Retina (tissue), 1 donor: ENCODE data around the gene IL36A.

ENCODE experiments used
- DNase-seq: peaks from one replicate; pipeline ENCODE4 v3.0.0-alpha.2; 2016

The IL36A gene, protein sequence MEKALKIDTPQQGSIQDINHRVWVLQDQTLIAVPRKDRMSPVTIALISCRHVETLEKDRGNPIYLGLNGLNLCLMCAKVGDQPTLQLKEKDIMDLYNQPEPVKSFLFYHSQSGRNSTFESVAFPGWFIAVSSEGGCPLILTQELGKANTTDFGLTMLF

DNA sequence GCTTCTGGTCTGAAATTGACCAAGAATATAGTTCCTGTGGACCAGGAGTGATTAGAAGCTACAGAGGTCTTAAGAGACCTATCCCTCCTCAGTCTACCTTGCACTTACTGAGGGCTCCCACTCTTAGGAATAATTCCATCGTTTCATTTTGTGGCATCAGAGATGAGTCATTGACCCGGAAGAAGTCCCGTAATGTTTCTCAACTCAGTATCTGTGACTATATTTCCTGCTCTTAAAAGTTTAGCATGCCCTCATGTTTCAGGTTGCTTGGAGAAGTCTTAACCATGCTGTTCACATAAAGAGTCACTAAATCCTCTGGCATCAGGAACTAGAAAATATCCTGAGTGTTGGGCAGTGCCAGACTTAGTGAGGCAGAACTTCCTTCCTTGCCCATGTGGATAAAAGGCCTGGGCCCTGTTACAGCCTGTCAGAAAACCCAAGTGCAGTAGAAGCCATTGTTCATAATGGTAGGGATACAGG is at the start of gene IL36A:
Gene IL36A, plus strand, starts transcription at position 430 of the 480 bp plus-strand sequence. CDS start 413 bp downstream, outside the sequence.
- no peak for DNase-seq

DNA sequence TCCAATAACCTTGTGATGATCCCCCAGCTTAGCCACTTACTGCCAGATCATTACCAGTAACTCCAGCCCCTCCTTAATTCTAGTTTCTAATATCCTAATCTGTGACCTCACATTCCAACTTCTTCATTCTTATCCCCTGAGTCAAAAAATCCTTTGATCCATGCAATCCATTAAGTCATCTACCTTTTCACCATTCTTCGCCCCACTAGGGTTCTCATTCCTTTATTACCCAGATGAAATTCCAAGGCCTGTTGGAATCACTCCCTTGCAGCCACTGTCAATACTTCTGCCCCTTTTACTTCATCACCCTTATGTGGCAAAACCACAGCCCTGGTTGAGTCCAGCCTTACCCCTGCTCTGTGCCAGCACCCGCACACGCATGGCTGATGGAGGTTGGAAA is 47.7 kb upstream of the IL36A start:
- DNase-seq = no peak

DNA sequence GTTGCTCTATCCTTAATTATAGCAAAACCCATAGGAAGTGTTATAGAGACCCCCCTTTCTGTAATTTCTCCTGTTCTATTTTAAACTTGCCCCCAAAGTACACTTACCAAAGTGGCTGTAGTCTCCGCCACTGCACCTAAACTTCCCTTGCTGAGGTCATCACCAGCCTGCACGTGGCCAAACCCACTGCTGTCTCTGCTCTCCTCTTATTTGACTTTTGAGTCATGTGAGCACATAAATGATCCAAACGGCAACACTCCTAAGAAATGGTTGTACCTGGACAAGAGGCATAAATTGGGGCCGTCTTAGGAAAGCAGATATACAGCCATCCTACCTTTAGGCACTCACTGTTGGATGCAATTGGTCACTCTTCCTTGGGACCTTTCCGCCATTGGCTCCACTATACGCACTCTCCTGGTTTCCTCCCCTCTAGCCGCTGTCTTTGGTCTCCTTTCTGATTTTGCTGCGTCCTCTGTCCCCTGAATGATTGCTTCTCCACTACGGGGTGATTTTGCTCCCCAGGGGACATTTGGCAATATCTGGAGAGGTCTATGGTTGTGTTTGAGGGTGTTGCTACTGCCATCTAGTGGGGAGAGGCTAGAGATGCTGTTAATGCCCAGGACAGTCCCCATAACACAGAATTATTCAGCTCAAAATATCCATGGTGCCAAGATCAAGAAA is 46.7 kb upstream of the IL36A start:
- peak; percentile 54 for DNase-seq

DNA sequence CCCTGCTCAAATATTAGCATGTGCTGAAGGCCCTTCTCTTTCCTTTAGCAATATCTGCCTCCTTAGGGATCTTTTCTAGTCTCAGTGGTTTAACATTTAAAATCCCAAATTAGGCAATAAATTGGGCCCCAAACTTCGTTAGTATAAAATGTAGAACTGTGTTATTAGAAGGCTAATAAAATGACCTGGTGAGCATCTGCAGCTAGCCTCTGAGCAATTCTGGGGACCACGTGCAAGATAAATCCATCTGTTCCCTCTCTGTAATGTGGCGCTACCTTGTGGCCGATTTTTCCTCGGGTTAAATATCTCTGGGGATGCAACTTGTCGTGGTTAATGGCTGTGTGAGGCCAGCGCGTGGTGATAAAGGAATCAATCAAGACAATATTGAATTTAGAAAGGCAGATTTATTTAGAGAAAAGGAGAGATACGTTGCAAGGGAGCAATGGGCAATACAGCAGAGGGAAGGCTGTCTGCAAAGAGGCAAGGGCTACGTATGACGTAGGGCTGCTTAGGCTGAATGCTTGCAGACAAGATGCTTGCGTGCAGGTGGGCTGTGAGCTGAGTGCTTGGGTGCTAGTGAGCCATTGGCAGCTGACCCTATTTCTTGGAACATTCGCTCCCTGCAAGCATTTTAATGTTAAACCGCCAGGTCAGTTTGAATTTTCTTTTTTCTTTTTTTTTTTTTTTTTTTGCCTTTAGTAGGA is 46.0 kb upstream of the IL36A start:
- DNase-seq = peak; percentile 29

DNA sequence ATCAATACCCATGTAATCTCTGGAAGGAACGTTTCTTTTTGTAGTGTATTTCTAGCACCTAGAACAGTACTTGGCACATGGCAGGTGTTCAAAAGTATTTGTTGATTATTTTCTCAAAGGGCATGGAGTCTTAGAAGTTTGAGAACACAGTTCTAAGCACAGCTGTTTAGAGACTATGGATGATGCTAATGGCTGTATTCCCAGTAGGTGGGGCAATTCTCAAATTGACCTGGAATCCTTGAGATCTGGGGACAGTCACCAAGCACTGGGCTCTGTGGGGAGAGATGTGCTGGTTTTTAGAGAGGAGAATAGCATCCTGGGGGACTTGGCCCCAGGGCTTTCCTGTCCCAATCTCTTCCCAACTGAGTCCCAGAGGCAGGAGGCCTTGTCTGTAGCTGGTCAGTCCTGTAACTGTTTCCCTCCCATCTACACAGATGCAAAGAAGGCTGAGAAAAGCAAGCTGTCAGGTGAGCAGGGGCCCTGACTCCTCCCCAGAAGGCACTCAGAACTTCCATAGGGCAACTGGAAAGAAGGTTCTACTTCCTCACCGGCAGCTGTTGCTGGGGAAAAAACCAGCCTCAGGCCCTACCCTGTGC is 44.9 kb upstream of the IL36A start:
- DNase-seq = no peak

DNA sequence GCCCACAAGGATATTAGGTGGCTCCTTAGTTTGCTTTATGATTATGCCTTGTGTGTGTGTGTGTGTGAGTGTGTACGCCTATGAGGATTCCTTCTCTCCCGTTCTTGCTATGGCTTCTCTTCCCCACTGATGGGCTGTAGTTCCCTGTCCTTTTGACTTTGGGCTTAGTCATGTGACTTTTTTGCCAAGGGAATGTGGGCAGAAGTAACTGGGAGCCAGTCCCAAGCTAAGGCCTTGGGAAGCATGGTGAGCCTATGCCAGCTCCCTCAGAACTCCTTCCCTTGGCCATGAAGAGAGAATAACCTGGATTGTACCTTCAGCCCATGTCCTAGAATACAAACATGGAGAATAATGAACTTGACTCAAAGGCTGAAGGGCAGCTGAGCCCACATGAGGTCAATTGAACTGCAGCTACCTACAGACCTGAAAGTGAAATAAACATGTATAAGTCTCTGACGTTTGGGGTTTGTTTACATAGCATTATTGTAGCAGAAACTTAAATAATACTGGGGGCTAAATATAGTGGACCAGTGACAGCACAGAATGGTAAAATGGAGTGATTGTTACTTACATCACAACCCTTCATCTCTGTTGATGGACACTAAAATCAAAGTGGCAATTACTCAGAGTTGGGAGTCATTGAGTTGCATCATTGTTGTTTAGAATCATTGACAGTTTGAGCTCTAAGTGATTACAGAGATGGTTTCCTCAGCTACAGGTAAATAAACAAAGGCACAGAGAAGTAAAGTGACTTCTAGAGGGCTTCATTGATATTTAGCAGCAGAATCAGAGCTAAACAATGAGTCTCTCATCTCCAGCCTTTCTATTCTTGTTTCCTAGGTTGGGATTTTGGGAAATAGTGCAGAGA is 42.7 kb upstream of the IL36A start:
- DNase-seq = no peak

DNA sequence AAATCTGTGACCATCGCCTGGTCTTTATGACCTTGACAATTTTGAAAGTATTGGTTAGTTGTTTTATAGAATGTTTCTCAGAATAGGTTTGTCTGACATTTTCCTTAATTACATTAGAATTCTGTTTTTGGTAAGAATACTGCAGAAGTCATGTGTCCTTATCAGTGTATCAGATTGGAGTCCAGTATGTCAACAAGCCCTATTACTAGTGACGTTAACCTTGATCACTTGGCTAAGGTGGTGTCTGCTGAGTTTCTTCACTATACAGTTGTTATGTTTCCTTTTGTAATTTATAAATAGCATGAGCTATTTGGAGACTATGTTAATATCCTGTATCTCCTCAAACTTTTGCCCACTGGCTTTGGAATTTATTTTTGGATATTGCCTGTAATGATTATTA is 38.2 kb upstream of the IL36A start:
- no peak for DNase-seq

DNA sequence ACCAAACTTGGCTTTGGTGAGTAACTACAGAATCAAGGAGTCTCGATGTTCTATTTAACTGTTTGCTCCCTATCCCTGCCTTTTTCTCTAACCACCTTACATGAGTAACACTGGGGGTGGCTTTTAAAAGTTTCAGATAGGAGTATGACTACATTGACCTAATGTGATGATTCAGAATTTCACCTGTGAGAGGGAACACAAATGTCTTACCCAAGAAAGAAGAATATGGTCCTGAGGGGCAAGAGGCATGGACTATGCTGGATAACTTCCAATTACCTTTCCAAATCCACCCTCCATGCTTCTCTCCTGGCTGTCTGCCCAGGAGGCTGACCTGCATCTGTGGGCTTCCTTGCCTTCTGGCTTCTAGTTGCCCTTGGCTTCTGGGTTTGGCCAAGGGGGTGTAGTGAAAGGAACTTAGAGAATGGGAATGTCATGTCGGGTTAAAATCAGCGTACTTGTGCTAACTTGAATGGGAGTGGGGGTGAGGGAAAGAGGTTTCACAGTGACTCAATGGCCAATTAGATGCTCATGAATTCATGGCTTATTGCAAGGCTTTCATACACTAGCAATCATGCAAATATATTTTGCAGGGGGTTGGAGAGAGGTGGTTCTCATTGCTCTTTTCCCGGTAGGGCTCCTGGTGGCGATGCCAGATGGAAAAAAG is 32.7 kb upstream of the IL36A start:
- DNase-seq = no peak

DNA sequence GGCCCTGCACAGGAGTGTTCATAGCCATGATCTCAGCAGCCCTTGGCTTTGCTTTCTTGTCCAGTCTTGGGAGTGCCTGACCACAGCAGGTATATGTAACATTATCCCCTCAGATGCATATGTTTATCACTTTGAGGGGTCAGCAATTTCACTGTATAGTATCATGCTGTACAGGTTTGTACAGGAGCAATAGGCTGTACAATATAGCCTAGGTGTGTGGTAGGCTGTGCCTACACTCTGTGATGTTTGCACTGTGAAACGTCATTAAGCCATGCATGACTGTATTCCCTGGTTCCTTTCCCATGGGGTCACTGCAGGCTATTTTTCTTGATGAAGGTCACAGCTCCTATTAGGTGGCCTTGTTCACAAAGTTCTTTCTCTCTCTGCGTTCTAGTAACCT is 32.1 kb upstream of the IL36A start:
- DNase-seq = no peak

DNA sequence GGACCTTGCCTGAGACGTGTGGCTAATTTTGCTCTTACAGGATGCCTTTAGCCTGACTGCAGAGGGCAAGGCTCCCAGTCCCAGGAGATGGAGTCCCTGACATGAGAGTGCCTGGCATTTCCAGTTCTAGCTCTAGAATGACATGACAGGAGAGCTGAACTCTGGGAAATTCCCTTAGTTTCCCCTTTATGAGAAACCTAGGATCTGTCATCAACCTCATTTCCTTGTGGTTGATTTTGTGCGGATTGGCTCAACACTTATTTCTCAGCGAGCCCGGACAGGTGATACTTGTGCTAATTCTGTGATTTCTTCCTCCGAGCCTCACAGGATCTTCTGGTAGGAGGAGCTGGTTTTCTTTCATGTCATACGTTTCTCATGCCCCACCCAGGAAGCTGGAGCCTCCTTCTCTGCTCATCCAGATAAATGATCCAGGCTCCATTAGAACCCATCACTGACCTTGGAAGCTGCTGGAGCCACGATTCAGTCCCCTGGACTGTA is 27.7 kb upstream of the IL36A start, which contains the start of gene IL36G:
Gene IL36G, plus strand, starts transcription at position 448 of the 498 bp plus-strand sequence. CDS start 633 bp downstream, outside the sequence.
- DNase-seq = no peak

DNA sequence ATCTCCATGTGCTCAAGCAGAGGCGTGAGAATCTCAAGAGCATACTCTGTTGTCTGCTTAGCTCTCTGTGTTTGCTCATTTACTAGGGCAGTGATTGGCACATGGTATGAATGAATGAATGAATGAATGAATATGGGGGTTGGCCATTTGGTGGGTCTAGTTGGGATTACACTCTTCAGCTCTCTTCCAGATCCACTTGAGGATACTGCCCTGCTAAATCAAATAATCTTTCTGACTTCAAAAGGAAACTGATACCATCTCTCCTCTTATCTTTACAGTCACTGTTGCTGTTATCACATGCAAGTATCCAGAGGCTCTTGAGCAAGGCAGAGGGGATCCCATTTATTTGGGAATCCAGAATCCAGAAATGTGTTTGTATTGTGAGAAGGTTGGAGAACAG is 25.5 kb upstream of the IL36A start:
- no peak for DNase-seq

DNA sequence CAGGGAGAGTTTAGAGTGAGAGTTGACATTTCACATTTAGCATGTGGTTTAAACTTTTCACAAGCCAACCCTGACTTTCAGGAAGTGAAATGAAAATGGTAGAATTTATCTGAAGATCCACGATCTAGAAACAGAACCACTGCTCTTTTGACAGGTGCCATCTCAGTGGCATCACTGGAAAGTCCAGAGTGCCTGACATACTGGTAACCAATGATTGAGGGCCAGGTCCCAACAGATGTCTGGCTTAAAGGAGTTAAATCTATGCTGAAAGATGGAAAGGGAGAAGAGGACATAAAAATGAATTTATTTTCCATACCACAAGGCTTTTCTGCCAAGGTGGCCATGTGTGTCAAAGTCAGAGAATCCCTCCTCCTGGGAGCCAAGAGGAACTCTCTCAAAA is 24.7 kb upstream of the IL36A start:
- no peak for DNase-seq

DNA sequence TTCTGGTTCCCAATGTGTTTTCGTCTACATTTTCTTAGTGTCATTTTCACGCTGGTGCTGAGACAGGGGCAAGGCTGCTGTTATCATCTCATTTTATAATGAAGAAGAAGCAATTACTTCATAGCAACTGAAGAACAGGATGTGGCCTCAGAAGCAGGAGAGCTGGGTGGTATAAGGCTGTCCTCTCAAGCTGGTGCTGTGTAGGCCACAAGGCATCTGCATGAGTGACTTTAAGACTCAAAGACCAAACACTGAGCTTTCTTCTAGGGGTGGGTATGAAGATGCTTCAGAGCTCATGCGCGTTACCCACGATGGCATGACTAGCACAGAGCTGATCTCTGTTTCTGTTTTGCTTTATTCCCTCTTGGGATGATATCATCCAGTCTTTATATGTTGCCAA is 20.2 kb upstream of the IL36A start:
- no peak for DNase-seq

DNA sequence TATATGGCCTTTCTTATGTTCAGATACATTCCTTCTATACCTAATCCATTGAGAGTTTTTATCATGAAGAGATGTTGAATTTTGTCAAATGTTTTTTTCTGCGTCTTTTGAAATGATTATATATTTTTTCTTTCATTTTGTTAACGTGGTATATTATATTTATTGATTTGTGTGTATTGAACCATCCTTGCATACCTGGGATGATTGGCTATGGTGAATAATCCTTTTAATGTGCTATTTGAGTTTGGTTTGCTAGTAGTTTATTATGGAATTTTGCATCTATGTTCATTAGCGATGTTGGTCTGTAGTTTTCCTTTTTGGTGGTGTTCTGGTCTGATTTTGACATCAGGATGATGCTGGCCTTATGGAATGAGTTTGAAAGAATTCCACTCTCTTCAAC is 15.6 kb upstream of the IL36A start:
- DNase-seq = no peak

DNA sequence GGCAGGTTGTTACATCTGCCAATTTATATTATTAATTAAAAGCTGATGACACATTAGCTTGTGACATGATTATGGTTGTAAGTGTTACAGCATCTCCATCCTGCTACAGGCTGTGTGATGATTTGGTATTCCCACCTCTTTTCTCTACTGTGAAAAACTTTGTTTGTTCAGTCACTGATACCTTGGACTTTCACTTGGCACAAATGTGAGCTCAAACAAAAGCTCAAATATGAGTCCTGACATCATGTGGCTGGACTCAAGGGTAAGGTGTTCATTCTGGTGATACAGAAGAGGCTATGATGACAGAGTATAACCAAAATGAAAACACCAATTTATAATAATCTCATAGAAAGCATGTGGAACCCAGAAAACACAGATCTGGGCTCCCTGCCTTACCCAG is 11.4 kb upstream of the IL36A start:
- DNase-seq = no peak

DNA sequence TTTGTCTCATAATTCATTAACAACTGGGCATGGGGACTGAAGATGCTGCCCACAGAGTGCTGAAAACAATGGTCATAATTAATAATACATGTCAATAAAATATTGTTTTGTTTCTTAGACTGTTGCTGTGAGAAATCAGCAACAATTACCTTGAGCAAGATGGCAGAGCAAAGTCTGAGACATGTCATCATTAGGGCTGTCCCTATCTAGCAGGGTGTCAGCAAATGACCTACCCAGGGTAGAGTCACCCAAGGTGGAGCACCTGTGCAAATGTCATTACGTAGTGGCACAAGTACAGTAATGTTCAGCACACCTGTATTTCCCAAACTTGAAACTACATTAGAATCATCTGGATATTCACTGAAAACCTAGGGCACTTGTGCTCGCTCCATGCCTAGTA is 10.6 kb upstream of the IL36A start:
- DNase-seq = no peak

DNA sequence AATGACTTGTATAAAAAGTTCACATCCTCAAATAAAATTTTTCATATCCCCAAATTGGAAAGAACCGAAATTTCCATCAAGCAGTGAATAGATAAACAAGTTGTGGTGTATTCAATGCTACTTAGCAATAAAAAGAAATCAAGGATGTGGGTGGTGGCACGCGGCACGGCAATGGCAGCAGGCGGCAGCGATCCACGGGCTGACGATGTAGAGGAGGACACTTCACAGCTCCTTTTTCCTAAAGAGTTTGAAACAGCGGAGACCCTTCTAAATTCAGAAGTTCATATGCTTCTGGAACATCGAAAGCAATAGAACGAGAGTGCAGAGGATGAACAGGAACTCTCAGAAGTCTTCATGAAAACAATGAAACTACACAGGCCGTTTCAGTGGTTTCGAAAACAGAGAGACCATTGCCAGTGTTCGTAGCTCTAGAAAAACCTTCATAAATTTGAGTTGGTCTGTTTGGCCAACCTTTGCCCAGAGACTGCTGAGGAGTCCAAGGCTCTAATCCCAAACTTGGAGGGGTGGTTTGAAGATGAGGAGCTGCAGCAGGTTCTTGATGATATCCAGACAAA is 9.8 kb upstream of the IL36A start:
- DNase-seq = no peak

DNA sequence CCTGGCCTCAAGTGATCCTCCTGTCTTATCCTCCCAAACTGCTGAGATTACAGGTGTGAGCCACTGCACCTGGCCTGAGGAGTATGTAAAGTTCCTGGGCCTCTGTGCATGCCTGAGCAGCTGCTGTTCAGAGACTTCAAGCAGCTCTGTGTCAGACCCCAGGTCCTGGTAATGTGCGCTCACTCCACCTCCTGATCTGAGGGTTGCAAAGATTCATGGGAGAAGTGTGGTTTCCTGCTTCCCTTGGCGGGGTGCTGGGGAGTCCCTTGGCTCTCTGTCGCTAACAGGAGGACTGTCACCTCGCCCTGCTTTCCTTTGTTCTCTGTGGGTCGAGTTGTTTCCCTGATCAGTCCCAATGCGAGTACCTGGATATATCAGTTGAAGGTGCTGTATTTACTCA is 8.6 kb upstream of the IL36A start:
- DNase-seq = no peak

DNA sequence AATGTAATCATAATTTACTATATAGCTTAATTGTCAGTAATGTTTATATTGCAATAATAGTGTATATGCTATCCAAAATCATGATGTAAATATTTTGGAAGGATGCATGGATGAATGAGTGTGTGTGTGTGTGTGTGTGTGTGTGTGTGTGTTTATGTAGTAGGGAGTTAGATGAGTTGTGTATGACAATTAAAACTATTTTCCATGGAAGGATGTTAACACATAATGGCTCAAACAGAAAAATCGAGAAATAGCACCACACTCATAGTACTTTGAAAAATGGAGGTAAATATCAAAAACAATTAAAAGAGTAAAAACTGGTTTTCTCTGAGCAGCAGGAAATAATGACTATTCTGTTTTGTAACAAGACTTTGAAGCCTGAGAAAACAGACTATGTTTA is 8.1 kb upstream of the IL36A start:
- DNase-seq = no peak

DNA sequence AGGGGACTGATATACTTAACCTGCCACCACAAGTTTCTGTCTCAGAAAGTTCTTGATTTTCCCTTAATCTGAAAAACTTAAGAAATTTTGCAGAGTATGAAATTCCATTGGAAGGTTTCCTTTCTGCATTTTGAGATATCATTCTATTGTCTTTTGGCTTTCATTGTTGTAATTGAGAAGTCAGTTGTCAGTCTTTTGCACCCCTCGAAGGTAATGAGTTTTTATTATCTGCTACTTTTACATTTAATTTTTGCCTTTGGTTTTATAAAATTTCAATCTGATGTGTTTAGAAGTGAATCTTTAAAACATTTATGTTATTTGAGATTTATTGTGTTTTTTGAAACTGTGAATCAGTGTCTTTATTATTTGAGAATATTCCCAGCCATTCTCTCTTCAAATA is 4.8 kb upstream of the IL36A start:
- no peak for DNase-seq

DNA sequence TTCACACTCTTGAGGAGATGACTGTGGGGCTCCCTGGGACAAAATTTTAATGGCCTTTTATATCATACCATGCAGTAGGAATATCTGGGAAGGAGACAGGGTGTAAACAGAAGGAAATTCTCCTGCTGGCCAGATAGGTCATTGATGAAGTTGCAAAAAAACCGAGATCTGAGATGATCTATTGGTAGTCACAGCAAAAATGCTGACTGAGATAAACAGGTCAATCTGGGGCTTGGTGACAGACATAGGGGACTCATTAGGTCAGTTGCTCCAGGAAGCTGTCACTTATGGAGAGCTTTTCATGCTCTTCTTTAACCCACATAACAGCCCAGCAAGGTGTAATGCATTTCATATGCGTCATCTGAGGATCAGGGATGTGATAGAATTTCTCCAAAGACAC is 2.6 kb upstream of the IL36A start:
- DNase-seq = no peak

DNA sequence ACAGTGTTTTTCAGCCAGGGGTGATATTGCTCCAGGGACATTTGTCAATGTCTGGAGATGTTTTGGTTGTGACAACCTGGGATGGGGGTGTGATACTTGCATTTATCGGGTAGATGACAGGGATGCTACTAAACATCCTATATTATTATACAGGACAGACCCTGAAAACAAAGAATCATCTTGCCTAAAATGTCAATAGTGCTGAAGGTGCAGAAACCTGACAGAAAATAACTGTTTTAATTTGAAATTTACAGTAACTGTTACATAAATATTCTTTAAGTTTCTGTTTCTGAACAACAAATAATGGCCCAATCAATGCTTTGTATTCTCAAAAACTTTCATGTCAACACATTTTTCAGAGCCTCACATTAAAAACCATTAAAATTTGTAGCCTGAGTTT is 2.0 kb downstream of the IL36A start:
- no peak for DNase-seq
